GM12873 (cell line): ENCODE results near the gene PDZD2.

Source experiments
- TF ChIP-seq, protein P1 (sequence below): IDR thresholded peaks from 2 replicates; pipeline ENCODE4 v1.5.1; 2012; ENCODE audit warnings: low read depth, mild to moderate bottlenecking, moderate library complexity, low read length, control low read depth; ENCODE audit not compliant: insufficient read depth; ENCODE audit errors: missing control alignments

PDZD2 gene

DNA sequence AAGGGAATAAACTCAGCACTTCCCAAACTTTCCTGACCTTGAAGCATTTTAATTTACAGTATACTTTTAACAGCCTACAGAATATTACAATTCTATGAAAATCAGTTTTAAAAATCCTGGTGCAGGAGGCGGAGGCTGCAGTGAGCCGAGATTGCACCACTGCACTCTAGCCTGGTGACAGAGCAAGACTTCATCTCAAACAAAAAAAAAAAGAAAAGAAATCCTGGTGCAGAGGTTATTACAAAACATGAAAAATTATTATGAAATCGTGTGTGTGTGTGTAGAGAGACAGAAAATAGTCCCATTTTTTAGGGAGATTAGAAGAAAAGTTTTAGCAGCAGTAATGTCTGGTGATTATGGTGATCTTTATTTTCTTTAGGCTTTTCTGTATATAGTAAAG is 508.3 kb downstream of the PDZD2 start:
- TF ChIP-seq, protein P1, sequence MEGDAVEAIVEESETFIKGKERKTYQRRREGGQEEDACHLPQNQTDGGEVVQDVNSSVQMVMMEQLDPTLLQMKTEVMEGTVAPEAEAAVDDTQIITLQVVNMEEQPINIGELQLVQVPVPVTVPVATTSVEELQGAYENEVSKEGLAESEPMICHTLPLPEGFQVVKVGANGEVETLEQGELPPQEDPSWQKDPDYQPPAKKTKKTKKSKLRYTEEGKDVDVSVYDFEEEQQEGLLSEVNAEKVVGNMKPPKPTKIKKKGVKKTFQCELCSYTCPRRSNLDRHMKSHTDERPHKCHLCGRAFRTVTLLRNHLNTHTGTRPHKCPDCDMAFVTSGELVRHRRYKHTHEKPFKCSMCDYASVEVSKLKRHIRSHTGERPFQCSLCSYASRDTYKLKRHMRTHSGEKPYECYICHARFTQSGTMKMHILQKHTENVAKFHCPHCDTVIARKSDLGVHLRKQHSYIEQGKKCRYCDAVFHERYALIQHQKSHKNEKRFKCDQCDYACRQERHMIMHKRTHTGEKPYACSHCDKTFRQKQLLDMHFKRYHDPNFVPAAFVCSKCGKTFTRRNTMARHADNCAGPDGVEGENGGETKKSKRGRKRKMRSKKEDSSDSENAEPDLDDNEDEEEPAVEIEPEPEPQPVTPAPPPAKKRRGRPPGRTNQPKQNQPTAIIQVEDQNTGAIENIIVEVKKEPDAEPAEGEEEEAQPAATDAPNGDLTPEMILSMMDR, result no peak

DNA sequence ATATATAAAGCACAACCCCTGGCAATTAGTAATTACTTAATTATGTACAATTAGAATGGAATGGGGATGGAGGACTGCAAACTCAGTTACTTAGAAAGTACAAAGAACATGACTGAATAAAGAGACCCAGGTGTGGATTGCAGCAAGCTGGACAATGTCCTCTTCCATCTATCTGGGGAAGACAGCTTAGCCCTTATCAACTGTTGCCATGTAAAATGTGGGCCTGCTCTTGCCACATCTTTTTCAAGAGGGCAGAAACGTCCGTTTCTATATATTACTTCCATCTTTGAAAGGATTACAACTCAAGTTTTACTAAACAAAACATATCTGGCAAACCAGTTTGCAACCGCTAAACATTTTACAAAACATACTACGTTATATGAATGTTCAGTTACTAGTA is 509.0 kb downstream of the PDZD2 start:
- TF ChIP-seq, protein P1, result no peak

DNA sequence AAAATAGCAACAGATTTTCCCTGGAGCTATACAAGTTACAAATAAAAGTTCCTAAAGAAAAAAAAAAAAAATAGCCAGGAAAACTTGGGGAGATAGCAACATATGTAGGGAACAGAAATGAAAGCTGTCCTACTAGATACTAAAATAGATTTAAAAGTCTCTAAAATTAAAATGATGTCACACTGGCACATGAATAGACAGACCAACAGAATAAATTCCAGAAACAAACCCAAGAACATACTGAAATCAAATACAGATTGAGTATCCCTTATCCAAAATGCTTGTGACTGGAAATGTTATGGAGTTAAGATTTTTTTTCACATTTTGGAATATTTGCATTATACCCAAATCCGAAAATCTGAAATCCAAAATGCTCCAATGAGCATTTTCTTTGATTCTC is 511.4 kb downstream of the PDZD2 start:
- TF ChIP-seq, protein P1, result no peak

DNA sequence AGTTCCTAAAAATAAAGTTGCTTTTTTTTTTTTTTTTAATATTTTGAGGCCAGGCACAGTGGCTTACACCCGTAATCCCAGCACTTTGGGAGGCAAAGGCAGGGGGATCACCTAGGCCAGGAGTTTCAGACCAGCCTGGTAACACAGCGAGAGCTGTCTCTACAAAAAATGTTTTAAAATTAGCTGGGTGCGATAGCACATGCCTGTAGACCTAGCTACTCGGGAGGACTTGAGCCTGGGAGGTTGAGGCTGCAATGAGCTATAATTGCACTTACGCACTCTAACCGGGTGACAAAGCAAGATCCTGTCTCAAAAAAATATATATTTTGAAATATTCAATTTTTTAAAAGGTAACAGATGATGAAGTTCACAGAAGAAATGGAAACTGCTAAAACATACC is 512.3 kb downstream of the PDZD2 start:
- TF ChIP-seq, protein P1, result no peak

DNA sequence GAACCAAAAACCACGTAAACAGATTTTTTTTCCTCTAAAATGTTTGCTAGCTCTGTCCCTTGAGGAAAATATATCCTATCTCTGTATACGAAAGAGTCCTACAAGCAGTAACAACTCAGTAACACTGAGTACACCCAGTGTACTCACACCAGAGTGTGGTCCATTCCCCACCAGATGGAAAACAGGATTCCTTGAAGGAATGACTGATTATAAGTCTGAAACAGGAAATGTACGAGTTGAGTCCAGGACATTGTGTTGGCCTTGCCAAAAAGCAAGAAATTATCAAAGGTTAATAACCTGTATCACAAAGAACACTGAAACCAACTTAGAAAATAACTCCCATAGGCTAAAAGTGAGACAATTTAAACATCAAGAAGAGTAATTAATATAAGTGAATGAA is 514.8 kb downstream of the PDZD2 start:
- TF ChIP-seq, protein P1, result no peak

DNA sequence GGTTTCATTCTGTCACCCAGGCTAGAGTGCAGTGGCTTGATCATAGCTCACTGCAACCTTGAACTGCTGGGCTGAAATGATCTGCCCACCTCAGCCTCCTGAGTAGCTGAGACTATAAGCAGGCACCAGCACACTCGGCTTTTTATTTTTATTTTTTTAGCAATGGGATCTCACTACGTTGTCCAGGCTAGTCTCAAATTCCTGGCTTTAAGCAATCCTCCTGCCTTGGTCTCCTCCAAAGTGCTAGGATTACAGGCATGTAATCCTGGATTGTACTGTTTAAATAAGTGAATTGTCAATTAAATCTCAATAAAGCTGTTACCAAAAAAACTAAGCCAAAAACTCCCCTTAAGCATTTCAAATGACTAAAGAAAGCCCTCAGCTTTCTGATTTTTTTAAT is 516.3 kb downstream of the PDZD2 start:
- TF ChIP-seq, protein P1, result no peak

DNA sequence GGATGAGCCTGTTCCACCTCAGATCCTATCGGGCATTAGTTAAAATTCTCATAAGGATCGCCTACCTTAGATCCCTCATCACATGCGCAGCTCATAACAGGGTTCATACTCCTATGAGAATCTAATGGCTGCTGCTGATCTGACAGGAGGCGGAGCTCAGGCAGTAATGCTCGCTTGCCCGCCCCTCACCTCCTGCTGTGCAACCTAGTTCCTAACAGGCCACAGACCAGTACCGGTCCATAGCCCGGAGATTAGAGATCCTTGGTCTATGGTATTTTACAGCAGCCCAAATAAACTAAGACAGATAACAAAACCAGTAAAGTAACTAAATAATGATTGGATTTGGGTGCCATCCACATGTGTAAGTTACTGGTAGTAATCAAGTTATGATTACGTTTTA is 517.7 kb downstream of the PDZD2 start:
- TF ChIP-seq, protein P1, result no peak
